Activated T-cell treated with anti-CD3 and anti-CD28 coated beads, Interleukin-2, amount 50 U/mL, for 1 hour (primary cell): ENCODE data around the gene MORN4.
"Not testable (repeated sequence)": the region's sequence is repeated elsewhere in the genome, so short reads cannot be mapped to it uniquely, and the experiment has no call there.

ENCODE experiments used
- DNase-seq: peaks from one replicate; pipeline ENCODE4 v3.0.0-alpha.2; 2020

Gene MORN4

GRCh38 chr10:97596101-97597082, 36.9 kb downstream of the MORN4 start:
- DNase-seq: no peak

GRCh38 chr10:97593421-97593820, 39.9 kb downstream of the MORN4 start:
- DNase-seq: no peak

GRCh38 chr10:97590748-97591495, 42.4 kb downstream of the MORN4 start:
- no peak for DNase-seq

GRCh38 chr10:97590082-97590747, 43.1 kb downstream of the MORN4 start:
- no peak for DNase-seq

GRCh38 chr10:97589479-97589878, 43.8 kb downstream of the MORN4 start, which contains the start of gene C10orf62:
Gene C10orf62 (plus strand): TSS chr10:97589721. CDS start chr10:97589898, 177 bp downstream.
- no peak for DNase-seq

- no peak for DNase-seq
Measured at GRCh38 chr10:97587183-97587582, 46.1 kb downstream of the MORN4 start.

- DNase-seq: no peak
Measured at GRCh38 chr10:97585439-97585811, 47.9 kb downstream of the MORN4 start.

- DNase-seq: no peak
Measured at GRCh38 chr10:97584798-97585438, 48.4 kb downstream of the MORN4 start.

GRCh38 chr10:97584060-97584797, 49.1 kb downstream of the MORN4 start, which contains the start of gene HOGA1:
Gene HOGA1 (plus strand): TSS chr10:97584389. CDS start chr10:97584704, 315 bp downstream.
- DNase-seq: no peak

- DNase-seq: no peak
Measured at GRCh38 chr10:97583476-97583875, 49.8 kb downstream of the MORN4 start.

GRCh38 chr10:97582169-97582568, 51.1 kb downstream of the MORN4 start:
- no peak for DNase-seq

GRCh38 chr10:97580421-97581367, 52.6 kb downstream of the MORN4 start:
- no peak for DNase-seq

GRCh38 chr10:97578171-97578844, 55.0 kb downstream of the MORN4 start:
- DNase-seq: no peak

GRCh38 chr10:97577701-97578100, 55.6 kb downstream of the MORN4 start:
- no peak for DNase-seq

- DNase-seq: not testable (repeated sequence)
Measured at GRCh38 chr10:97576487-97576886, 56.8 kb downstream of the MORN4 start.

GRCh38 chr10:97575127-97575668, 58.1 kb downstream of the MORN4 start:
- no peak for DNase-seq

GRCh38 chr10:97574374-97575126, 58.8 kb downstream of the MORN4 start:
- no peak for DNase-seq

GRCh38 chr10:97573672-97574071, 59.6 kb downstream of the MORN4 start:
- DNase-seq: no peak

- DNase-seq: no peak
Measured at GRCh38 chr10:97573021-97573420, 60.3 kb downstream of the MORN4 start.
